HG02943 (cell line): ENCODE results near the gene PAOX.
"Not testable (repeated sequence)": the region's sequence is repeated elsewhere in the genome, so short reads cannot be mapped to it uniquely, and the experiment has no call there.

Source experiments
- ATAC-seq: cut with Tn5 transposase; IDR thresholded peaks from one replicate; pipeline ENCODE4 v1.9.1; 2021; ENCODE audit warnings: mild to moderate bottlenecking, low read depth, moderate library complexity; ENCODE audit not compliant: unreplicated experiment

Gene PAOX

DNA sequence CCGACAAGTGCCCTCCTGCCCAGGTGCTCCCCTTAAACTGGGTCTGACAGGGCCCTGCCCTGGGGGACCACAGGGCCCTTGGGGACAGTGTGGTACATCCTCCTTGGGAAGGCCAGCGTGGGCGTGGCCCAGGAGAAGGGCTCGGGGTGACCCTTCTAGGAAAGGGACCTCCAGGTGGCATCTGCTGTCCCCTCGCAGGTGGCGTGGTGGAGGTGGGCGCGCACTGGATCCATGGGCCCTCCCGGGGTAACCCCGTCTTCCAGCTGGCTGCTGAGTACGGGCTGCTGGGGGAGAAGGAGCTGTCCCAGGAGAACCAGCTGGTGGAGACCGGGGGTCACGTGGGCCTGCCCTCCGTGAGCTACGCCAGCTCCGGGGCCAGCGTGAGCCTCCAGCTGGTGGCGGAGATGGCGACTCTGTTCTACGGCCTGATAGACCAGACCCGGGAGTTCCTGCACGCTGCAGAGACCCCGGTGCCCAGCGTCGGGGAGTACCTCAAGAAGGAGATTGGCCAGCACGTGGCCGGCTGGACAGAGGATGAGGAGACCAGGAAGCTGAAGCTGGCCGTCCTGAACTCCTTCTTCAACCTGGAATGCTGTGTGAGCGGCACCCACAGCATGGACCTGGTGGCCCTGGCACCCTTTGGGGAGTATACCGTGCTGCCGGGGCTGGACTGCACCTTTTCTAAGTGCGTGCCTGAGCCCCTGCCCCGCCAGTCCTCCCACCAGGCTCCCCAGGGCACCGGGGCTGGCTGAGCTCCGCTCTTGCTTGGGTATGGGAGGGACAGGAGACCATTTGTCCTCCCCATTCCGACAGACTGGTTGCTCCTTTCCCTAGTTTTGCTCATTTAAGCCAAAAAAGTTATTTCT, 972 bp downstream of the PAOX start:
- no peak for ATAC-seq

DNA sequence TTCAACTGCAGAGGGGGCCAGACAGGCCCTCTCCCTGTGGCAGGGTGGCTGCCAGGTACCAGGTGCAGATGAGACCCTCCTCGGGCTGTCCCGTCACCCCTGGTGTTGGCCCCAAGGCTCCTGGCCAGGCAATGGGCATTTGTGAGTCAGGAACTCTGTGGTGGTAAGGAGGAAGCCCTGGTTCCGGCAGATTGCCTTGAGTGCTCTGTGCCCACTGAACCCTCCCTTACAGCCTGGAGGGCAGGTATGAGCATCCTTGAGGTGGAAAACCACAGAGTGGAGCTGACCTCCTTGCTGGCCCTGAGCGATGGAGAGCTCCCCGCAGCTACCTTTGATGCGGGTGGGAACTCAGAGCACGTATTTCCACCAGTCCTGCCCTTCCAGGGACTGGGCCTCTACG, 2.0 kb downstream of the PAOX start:
- ATAC-seq = no peak

DNA sequence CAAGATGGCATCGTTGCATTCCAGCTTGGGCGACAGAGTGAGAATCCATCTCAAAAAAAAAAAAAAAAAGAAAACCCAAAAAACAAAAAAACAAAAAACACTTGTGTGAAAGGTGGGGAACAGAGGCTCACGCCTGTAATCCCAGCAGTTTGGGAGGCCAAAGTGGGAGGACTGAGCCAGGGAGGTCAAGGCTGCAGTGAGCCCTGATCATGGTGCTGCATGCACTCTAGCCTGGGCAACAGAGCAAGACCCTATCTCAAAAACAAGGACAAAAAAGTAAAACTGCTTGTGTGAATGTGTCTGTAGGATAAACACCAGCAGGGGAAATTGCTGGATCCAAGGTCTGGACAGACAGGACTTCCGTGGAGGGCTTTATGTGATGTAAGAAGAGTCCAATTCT, 4.5 kb downstream of the PAOX start:
- no peak for ATAC-seq

DNA sequence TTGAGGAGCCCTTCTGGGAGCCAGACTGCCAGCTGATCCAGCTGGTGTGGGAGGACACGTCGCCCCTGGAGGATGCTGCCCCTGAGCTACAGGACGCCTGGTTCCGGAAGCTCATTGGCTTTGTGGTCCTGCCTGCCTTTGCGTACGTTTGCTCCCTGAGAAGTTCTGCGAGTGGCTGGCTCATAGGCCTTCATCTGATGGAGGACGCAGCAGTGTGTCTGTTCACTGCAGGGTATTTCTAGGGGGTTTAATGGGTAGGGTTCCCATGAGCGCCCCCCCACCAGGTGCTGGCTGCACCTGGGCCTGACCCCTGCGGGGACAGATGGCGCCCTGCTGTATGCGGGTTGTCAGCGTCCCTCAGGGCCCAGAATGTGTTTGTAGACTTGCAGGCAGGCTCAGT, 5.0 kb downstream of the PAOX start:
- no peak for ATAC-seq

DNA sequence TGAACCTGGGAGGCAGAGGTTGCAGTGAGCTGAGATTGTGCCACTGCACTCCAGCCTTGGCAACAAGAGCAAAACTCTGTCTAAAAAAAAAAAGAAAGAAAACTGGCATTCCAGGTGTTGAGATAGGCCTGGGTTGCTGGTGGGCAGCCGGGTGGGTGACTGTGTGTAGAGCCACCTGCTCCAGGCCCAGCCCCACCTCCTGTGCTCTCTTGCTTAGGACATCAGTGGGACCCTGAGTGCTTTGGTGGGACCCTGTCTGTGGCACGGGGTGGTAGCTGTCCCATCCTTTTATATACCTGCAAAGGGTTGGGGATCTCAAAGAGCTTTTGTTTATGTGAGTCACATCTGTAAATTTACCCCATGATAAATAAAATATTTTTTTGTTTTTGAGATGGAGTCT, 6.2 kb downstream of the PAOX start:
- ATAC-seq = no peak

DNA sequence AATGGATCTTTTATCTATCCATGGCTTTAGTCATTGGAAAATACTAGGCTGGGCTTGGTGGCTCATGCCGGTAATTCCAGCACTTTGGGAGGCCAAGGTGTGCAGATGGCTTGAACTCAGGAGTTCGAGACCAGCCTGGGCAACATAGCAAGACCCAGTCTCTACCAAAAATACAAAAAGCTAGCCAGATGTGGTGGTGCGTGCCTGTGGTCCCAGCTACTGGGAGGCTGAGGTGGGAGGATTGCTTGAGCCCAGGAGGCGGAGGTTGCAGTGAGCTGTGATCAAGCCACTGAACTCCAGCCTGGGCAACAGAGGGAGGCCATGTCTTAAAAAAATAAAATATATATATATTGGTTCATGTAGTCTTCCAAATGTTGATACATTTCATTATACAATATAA, 7.9 kb downstream of the PAOX start:
- ATAC-seq = not testable (repeated sequence)

DNA sequence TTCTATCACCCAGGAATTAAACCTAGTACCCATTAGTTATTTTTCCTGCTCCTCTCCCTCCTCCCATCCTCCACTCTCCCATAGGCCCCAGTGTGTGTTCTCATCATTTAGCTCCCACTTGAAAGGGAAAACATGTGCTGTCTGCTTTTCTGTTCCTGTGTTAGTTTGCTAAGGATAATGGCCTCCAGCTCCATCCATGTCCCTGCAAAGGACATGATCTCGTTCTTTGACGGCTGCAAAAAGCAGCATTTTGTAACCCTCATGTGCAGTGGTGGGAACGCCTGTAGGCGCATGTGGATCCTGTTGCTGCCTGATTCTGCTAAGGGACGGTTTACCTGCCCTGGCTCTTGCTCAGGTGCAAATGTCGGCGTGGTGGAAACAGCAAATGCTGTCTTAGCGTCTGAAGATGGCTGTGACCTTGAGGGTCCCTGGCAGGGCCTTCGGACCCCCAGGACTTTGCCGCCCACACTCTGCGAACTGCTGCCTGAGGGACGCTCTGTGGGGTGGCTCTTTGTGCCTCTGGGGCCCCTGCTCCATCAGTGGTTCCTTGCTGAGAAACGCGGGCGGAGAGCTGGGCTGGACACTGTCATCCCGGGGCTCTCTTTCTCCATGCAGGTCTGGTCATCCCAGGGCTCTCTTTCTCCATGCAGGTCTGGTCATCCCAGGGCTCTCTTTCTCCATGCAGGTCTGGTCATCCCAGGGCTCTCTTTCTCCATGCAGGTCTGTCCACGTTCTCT, 9.3 kb downstream of the PAOX start:
- ATAC-seq = no peak

DNA sequence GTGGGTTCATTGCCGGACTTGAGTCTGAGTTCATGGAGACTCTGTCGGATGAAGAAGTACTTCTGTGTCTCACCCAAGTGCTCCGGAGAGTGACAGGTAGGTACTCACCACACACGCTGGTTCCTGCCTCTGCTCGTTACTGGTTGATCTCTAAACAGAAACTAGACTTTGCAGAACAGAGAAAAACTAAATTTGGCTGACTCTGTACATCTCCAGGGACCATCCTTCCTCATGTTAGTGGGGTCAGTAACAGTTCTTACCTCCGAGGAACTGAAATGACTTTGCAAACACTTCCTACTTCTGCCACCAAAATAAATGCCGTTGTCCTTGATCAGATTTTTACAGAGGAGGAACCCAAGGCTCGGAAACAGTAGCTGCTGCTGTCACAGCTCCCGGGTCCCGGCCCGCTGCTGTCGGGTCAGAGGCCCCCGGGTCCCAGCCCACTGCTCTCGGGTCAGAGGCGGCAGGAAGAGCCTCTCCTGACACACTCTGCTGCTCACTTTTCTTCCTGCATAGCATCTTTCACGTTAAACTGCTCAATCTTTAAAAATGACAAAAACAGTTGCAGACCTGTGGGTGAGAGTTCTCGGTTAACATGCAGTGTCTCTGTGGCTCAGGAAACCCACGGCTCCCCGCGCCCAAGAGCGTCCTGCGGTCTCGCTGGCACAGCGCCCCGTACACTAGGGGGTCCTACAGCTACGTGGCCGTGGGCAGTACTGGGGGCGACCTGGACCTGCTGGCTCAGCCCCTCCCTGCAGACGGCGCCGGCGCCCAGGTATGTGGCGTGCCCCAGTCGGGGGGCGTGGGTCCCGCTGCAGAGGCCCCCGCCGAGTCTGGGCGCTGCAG, 10.1 kb downstream of the PAOX start:
- peak; percentile 79 for ATAC-seq

DNA sequence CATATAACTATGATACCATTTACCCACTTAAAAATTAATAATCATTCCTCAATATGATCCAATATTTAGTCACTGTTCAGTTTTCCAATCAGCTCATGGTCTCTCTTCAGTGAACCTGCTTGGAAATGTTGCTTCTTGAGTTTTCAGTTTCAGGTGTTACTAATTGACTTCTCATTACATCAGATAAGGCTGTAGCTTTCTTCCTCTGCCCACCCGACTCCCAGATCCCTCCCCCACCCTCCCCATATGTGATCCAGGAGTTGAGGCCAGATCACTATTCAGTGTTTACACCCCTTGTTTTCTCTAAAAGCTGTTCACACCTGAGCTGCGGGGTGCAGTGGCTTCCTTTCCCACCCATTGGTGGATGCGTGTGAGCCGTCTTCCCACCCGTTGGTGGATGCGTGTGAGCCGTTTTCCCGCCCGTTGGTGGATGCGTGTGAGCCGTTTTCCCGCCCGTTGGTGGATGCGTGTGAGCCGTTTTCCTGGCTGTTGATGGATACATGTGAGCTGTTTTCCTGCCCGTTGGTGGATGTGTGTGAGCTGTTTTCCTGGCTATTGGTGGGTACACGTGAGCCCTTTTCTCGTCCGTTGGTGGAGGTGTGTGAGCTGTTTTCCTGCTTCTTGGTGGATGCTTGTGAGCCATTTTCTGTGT, 11.7 kb downstream of the PAOX start:
- ATAC-seq = no peak

DNA sequence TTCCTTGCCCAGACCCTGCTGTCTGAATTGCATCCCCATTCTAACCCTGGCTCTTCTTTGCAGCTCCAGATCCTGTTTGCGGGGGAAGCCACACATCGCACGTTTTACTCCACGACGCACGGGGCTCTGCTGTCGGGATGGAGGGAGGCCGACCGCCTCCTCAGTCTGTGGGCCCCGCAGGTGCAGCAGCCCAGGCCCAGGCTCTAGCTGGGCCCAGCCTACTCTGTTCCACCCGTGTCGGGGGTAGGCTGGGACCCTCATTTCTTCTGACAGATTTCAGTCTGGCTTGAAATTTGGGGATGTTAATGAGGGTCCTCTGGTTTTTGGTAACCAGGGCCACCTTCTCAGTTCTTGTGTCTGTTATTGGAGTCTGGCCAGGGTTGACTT, 12.2 kb downstream of the PAOX start:
- ATAC-seq = no peak

DNA sequence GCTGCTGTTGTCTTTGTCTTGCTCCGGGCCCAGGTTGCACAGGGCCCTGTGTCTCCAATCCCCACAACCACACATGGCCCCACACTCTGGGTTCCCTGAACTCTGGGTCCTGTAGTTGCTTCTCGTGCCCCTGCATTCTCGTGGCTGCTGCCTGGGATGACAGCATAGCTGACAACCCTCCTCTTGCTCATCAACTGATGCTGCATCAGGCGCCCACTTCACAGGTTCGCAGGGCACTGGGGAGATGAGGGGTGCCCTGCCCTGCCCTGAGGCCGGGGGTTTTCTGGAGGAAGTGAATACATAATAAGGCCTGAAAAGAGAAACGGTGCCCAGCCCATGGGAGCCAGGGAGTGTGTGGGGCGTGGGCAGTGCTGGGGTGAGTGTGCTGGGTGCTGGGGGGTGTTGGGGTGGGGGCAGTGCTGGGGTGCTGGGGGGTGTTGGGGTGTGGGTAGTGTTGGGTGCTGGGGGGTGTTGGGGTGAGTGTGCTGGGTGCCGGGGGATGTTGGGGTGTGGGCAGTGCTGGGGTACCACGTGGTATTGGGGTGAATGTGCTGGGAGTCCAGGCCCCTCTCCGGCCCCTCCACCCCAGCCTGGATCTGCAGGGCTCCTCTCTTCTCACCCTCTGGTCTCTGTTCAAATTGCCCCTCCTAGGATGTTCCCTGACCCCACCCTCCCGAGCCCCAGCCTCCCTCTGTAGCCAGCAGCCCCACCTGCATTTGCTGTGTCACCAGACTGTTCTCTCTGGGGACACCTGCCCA, 12.9 kb downstream of the PAOX start:
- ATAC-seq = no peak

DNA sequence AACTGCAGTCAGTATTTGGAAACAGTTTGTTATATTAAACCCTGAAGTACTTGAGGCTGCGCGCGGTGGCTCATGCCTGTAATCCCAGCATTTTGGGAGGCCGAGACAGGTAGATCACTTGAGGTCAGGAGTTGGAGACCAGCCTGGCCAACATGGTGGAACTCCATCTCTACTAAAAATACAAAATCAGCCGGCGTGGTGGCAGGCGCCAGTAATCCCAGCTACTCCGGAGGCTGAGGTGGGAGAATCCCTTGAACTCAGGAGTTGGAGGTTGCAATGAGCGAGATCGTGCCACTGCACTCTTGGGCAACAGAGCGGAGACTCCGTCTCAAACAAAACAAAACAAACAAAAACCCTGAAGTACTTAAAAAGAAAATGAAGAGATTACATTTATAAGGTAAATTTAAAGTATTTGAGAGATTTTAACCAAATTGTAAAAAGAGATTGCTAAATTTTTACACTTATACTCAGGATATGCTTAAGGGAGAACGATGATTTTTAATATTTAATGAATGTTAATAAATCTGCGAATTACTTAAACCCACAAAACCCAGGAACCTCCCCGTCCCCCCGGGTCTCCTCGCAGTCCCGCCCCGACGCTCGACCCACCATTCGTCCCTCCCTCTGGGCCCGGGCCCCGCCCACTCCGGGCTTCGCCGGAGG, 14.5 kb downstream of the PAOX start:
- no peak for ATAC-seq

DNA sequence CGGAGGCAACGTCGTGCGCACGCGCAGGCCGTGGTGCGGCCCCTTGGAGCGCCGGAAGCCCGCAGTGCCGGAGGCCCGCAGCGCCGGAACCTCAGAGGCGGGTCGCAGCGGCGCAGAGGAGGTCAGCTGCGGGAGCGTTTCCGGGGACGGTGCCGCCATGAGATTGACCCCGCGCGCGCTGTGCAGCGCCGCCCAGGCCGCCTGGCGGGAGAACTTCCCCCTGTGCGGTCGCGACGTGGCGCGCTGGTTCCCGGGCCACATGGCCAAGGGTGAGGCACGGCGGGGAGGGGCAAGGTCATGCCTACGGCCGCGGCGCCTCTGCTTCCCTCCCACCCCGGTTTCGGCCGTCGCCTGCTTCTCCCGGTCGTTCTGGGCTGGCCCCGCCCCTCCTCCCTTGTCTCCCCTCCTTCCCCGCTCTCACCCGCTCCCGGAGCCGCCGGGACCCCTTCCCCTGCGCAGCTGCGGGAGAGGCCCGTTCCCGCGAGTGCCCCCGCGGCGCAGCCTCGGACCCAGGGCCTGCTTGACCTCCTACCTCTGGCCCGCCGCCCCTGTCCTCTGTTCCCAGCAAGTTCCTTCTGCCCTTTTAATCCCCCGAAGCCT, 15.1 kb downstream of the PAOX start, which contains the start of gene MTG1:
Gene MTG1, plus strand, starts transcription at position 94 of the 600 bp plus-strand sequence. Its CDS starts 64 bp downstream, at position 158.
- peak; percentile 55 for ATAC-seq

DNA sequence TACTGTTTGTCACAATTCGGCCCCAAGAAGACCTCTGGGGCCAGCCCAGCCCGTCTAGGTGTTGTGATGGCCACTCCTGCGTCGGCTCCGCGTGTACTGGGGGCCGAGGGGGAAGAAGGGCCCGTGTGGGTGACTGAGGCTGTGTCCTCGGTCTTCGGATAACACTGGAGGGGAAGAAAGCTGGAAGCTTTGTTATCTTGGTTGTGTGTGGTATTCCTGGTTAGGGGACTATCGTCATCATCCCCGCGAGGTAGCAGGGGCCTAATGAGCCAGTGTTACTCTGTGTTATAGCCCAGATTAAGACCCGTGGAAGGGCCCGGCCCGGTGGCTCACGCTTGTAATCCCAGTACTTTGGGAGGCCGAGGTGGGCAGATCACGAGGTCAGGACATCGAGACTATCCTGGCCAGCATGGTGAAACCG, 15.7 kb downstream of the PAOX start:
- no peak for ATAC-seq

DNA sequence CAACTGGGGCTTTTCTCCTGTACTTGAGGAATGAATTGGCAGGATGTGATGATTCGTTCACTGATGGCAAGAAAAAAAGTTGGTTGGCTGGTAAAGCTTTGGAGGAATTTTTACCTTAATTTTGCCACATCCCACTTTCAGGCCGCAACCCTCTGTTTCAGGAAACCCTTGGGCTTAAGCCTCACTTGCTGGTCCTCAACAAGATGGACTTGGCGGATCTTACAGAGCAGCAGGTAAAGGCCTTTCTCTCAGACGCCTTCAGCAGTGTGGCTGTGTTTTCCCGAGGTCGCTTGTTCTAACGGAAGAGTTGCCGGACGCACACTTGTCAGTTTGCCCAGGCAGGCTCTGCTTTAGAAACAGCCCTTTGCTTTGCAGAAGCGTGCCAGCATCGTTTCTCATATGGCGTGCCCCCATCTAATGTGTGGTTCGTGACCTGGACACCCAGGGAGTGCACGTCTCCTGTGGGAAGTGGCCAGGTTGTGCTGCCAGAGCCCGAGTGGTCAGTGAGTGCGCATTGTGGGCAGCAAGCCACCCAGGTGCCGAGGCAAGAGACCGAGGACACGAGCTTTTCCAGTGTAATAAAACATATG, 17.1 kb downstream of the PAOX start:
- no peak for ATAC-seq

DNA sequence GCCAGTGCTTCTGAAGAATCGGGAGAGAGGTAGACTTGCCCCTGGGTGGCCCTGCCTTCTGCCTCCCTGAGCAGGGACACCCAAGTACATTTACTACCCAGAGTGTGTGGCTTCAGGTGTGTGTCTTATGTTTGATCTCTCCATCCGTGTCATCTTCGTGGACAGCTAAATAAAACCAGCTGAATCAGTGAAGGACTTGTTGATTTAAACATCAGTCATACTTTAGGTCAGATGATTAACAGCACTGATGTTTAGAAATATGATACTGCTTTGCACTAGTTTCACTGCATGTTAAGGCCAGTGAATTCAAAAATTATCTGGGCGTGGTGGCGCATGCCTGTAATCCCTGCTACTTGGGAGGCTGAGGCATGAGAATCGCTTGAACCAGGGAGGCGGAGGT, 18.9 kb downstream of the PAOX start:
- no peak for ATAC-seq

DNA sequence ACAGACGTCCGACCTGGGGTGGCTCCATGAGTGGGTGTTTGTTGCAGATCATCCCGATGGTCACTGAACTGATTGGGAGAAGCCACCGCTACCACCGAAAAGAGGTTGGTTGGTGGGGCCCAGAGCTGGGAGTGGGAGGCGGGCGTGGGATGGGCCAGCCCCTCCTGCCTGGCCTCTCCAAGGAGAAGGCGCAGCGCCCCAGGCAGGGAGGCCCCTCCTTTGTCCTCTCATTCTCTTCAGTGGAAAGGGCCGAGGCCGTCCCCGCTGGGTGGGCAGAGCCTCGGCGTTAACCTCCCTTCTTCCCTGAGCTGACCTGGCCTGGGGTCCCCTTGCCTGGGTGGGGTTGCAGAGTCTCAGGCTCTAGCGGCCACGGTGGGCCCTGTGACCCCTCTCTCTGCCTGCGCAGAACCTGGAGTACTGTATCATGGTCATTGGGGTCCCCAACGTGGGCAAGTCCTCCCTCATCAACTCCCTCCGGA, 20.1 kb downstream of the PAOX start:
- ATAC-seq = no peak
